Inferior parietal cortex (tissue), 1 donor: ENCODE data around the gene OGDHL.
"Not testable (repeated sequence)": the region's sequence is repeated elsewhere in the genome, so short reads cannot be mapped to it uniquely, and the experiment has no call there.

Experiments
- DNase-seq: peaks from one replicate; pipeline ENCODE4 v3.0.0-alpha.2; 2016; ENCODE audit errors: extremely low spot score

OGDHL gene

GRCh38 chr10:49761789-49762565 is at the start of gene OGDHL:
OGDHL (minus strand) TSS chr10:49762323; CDS start chr10:49758592, 3,731 bp downstream.
- DNase-seq: peak; percentile 71

GRCh38 chr10:49803988-49804387 is 41.9 kb upstream of the OGDHL start:
- no peak for DNase-seq

- DNase-seq: no peak
Measured at GRCh38 chr10:49798275-49798674, 36.2 kb upstream of the OGDHL start.

- no peak for DNase-seq
Measured at GRCh38 chr10:49791100-49791499, 29.0 kb upstream of the OGDHL start.

GRCh38 chr10:49784681-49785080 is 22.6 kb upstream of the OGDHL start:
- DNase-seq: no peak

- no peak for DNase-seq
Measured at GRCh38 chr10:49783645-49784044, 21.5 kb upstream of the OGDHL start.

GRCh38 chr10:49781247-49781646 is 19.1 kb upstream of the OGDHL start:
- DNase-seq: no peak

GRCh38 chr10:49778197-49778596 is 16.1 kb upstream of the OGDHL start:
- DNase-seq: no peak

- no peak for DNase-seq
Measured at GRCh38 chr10:49776851-49777250, 14.7 kb upstream of the OGDHL start.

GRCh38 chr10:49775014-49775413 is 12.9 kb upstream of the OGDHL start:
- no peak for DNase-seq

- not testable (repeated sequence) for DNase-seq
Measured at GRCh38 chr10:49772944-49773343, 10.8 kb upstream of the OGDHL start.

- not testable (repeated sequence) for DNase-seq
Measured at GRCh38 chr10:49771046-49771445, 8.9 kb upstream of the OGDHL start.

- no peak for DNase-seq
Measured at GRCh38 chr10:49769692-49770091, 7.6 kb upstream of the OGDHL start.

GRCh38 chr10:49768731-49769130 is 6.6 kb upstream of the OGDHL start:
- no peak for DNase-seq

- no peak for DNase-seq
Measured at GRCh38 chr10:49768329-49768728, 6.2 kb upstream of the OGDHL start.

GRCh38 chr10:49767752-49768151 is 5.6 kb upstream of the OGDHL start:
- no peak for DNase-seq

GRCh38 chr10:49766484-49766883 is 4.4 kb upstream of the OGDHL start:
- DNase-seq: no peak

- DNase-seq: no peak
Measured at GRCh38 chr10:49762566-49762877, 399 bp upstream of the OGDHL start.

GRCh38 chr10:49761201-49761788 is 828 bp downstream of the OGDHL start:
- DNase-seq: no peak

GRCh38 chr10:49760789-49761188 is 1.3 kb downstream of the OGDHL start:
- DNase-seq: no peak

GRCh38 chr10:49759787-49760551 is 2.2 kb downstream of the OGDHL start:
- DNase-seq: no peak

- DNase-seq: no peak
Measured at GRCh38 chr10:49758249-49758930, 3.7 kb downstream of the OGDHL start.
